K562 (cell line): ENCODE measurements around the gene MZB1. TPM values are rescaled to one million over a fixed set of nuclear protein-coding genes. Genes with fewer than 3 reads are reported as not detected.
A peak's percentile ranks its signal among the peaks of the same experiment; 100 is the strongest.

ENCODE experiments used
- ATAC-seq: fragments of 200-7000 bp; cut with Tn5 transposase; 3 replicates; pipeline ENCODE4 v1.9.1; 2020; ENCODE audit warnings: moderate library complexity
- BruUV-seq: library from RNA; stranded (reverse); fragments of 400-500 nt; replicated peaks from 2 replicates; lab custom pipeline; 2021; lab: Mats Ljungman, UMichigan
- CTCF ChIA-PET: fragments of 300-600 bp; formaldehyde crosslinking; extraction: SDS; loops from one replicate; lab custom pipeline; 2021; ENCODE audit warnings: low intra/inter-chr PET ratio; lab: Yijun Ruan, JAX
- POLR2A ChIA-PET: fragments of 300-600, 350-650 bp; sonication (Branson Sonifier 250); formaldehyde crosslinking; extraction: SDS; loops from one replicate; lab custom pipeline; 2021; ENCODE audit warnings: antibody characterized with exemption, inconsistent platforms; lab: Yijun Ruan, JAX
- DNase-seq, 4 experiments: peaks; one replicate each; pipeline versions ENCODE4 v3.0.0 to v3.0.0-alpha.2; 2011 to 2018; ENCODE audit warnings: low spot score in 3 of 4, mixed read lengths in 3 of 4; ENCODE audit errors: extremely low read depth in 1 of 4
- FAIRE-seq: peaks from 2 replicates; lab custom pipeline; 2011; peaks lifted over from hg19 to GRCh38; lab: Jason Lieb, UNC
- H2AFZ ChIP-seq: 2 replicates; pipeline ENCODE4 v1.6.0; 2011; ENCODE audit warnings: low read depth, low read length, control low read depth, inconsistent platforms
- H3K27ac ChIP-seq: fragments of 200-600 bp; 3 replicates; pipeline ENCODE4 v1.8.0; 2011; ENCODE audit warnings: low read depth, mild to moderate bottlenecking, control low read depth, inconsistent platforms, low read length, moderate library complexity, mixed read lengths; ENCODE audit errors: extremely low read depth
- H3K27me3 ChIP-seq, 2 experiments: fragments of 300-600 bp in 1 of 2; 2 replicates in 1 of 2; 3 replicates in 1 of 2; pipeline versions ENCODE4 v1.6.0 to v1.8.0; 2011; ENCODE audit warnings: inconsistent platforms in 2 of 2, low read length in 2 of 2, mild to moderate bottlenecking in 1 of 2, mixed read lengths in 1 of 2, moderate library complexity in 1 of 2; ENCODE audit not compliant: control insufficient read depth in 2 of 2, insufficient read depth in 2 of 2
- H3K36me3 ChIP-seq: fragments of 300-600 bp; 3 replicates; pipeline ENCODE4 v1.8.0; 2011; ENCODE audit warnings: mild to moderate bottlenecking, low read length, inconsistent platforms; ENCODE audit not compliant: control insufficient read depth, insufficient read depth
- H3K4me1 ChIP-seq, 2 experiments: fragments of 200-600 bp in 1 of 2; replicated peaks in 1 of 2; 2 replicates in 1 of 2; 3 replicates in 1 of 2; pipeline versions ENCODE4 v1.5.1 to v1.8.0; 2011; ENCODE audit warnings: inconsistent platforms in 2 of 2, low read length in 2 of 2, mild to moderate bottlenecking in 1 of 2, mixed read lengths in 1 of 2, moderate library complexity in 1 of 2; ENCODE audit not compliant: control insufficient read depth in 2 of 2, insufficient read depth in 2 of 2
- H3K4me2 ChIP-seq: 2 replicates; pipeline ENCODE4 v1.6.1; 2011; ENCODE audit warnings: low read length, control low read depth, inconsistent platforms, mixed read lengths; ENCODE audit not compliant: insufficient read depth
- H3K4me3 ChIP-seq: fragments of 200-600 bp; sonication (generic), shearing (Covaris generic); 2 replicates; pipeline ENCODE4 v1.5.1; 2016; ENCODE audit warnings: control low read depth, inconsistent platforms
- H3K79me2 ChIP-seq: fragments of 200-600 bp; 3 replicates; pipeline ENCODE4 v1.8.0; 2011; ENCODE audit warnings: low read length, inconsistent platforms; ENCODE audit not compliant: control insufficient read depth, insufficient read depth
- H3K9ac ChIP-seq, 2 experiments: 2 replicates each; pipeline versions ENCODE4 v1.6.0 to v1.6.1; 2011; ENCODE audit warnings: low read depth in 2 of 2, low read length in 2 of 2, control low read depth in 1 of 2, inconsistent platforms in 1 of 2, mild to moderate bottlenecking in 1 of 2, mixed read lengths in 1 of 2; ENCODE audit not compliant: insufficient read depth in 1 of 2
- H3K9me1 ChIP-seq: one replicate; pipeline ENCODE4 v1.6.0; 2011; ENCODE audit warnings: inconsistent platforms, mild to moderate bottlenecking, low read length, moderate library complexity; ENCODE audit not compliant: control insufficient read depth, insufficient read depth
- H3K9me3 ChIP-seq: replicated peaks from 2 replicates; pipeline ENCODE4 v1.5.1; 2011; ENCODE audit warnings: low read depth, low read length, inconsistent platforms; ENCODE audit not compliant: control insufficient read depth, insufficient read depth
- H4K20me1 ChIP-seq: replicated peaks from 2 replicates; pipeline ENCODE4 v1.6.1; 2011; ENCODE audit warnings: low read length, inconsistent platforms, mixed read lengths; ENCODE audit not compliant: control insufficient read depth, insufficient read depth
- DMBX1 ChIP-seq: fragments of 250-450 bp; sonication (Bioruptor Pico); IDR thresholded peaks from 2 replicates; pipeline ENCODE4 v1.8.0; 2022; ENCODE audit warnings: inconsistent platforms, mild to moderate bottlenecking, moderate library complexity, borderline replicate concordance
- DNMT1 ChIP-seq: fragments of 450-650 bp; IDR thresholded peaks from 2 replicates; pipeline ENCODE4 v1.6.1; 2016; ENCODE audit warnings: antibody characterized with exemption, mild to moderate bottlenecking
- FOXK1 ChIP-seq: sonication (generic); formaldehyde crosslinking; IDR thresholded peaks from 2 replicates; pipeline ENCODE4 v1.8.0; 2022; ENCODE audit warnings: missing genetic modification reagents, mild to moderate bottlenecking, borderline replicate concordance
- NCOA1 ChIP-seq: fragments of 450-650 bp; IDR thresholded peaks from 2 replicates; pipeline ENCODE4 v1.6.1; 2016; ENCODE audit warnings: low read depth
- NFRKB ChIP-seq: fragments of 450-650 bp; IDR thresholded peaks from 2 replicates; pipeline ENCODE4 v1.6.1; 2016; ENCODE audit warnings: low read depth
- RFX7 ChIP-seq: fragments of 250-450 bp; sonication (Bioruptor Pico); IDR thresholded peaks from 2 replicates; pipeline ENCODE4 v1.5.1; 2021; ENCODE audit warnings: mild to moderate bottlenecking
- SLC30A9 ChIP-seq: fragments of 250-450 bp; sonication (Bioruptor Pico); IDR thresholded peaks from 2 replicates; pipeline ENCODE4 v1.8.0; 2022; ENCODE audit warnings: mild to moderate bottlenecking, moderate library complexity
- SRSF3 ChIP-seq: fragments of 200-400 bp; formaldehyde crosslinking; IDR thresholded peaks from 2 replicates; pipeline ENCODE4 v1.6.1; 2016; ENCODE audit warnings: mild to moderate bottlenecking, low read length, moderate library complexity; ENCODE audit not compliant: insufficient read depth
- THRAP3 ChIP-seq: fragments of 450-650 bp; IDR thresholded peaks from 2 replicates; pipeline ENCODE4 v1.6.1; 2016; ENCODE audit warnings: mild to moderate bottlenecking, inconsistent platforms, borderline replicate concordance
- ZNF23 ChIP-seq: fragments of 250-450 bp; sonication (Bioruptor Pico); IDR thresholded peaks from 2 replicates; pipeline ENCODE4 v1.4.0; 2020; ENCODE audit warnings: mild to moderate bottlenecking
- ZNF263 ChIP-seq: sonication (generic); formaldehyde crosslinking; IDR thresholded peaks from 2 replicates; pipeline ENCODE4 v1.8.0; 2022; ENCODE audit warnings: mild to moderate bottlenecking, missing genetic modification reagents, borderline replicate concordance
- WGBS: fragments of 100-300 bp; shearing (Covaris generic); methylation state at CpG from one replicate; pipeline ENCODE4 v1.1.6; 2016; ENCODE audit warnings: low coverage, mixed read lengths; ENCODE audit not compliant: insufficient coverage; ENCODE audit errors: missing lambda C conversion rate; 5-methylcytosine and 5-hydroxymethylcytosine counted together
- in situ Hi-C: fragments of 300-500 bp; cut with MboI; formaldehyde crosslinking; loops from 4 replicates; pipeline ENCODE4 v1.15.0; 2018; ENCODE audit warnings: inconsistent platforms, mixed read lengths
- intact Hi-C: fragments of 100-400 bp; cut with micrococcal nuclease; formaldehyde crosslinking; loops from 2 replicates; pipeline ENCODE4 v1.14.2; 2022
- polyA plus RNA-seq, 8 experiments: library from polyadenylated mRNA; depleted of rRNA in 4 of 8; stranded (reverse) in 5 of 8; unstranded in 3 of 8; fragments of >200 nt; fragmentation: Nextera tagmentation in 2 of 8; fragmentation: Illumina TruSeq in 1 of 8; extraction: Ambion mirVana in 2 of 8; extraction: Trizol in 1 of 8; gene quantifications; 2 replicates each; pipeline versions ENCODE4 v1.2.1 to v1.2.3, GENCODE V29; 2011 to 2014; ENCODE audit warnings: inconsistent platforms in 1 of 8, missing spikeins in 1 of 8
- total RNA-seq, 7 experiments: library from RNA; depleted of rRNA in 6 of 7; stranded (reverse); fragments of >200 nt in 6 of 7; fragmentation: Illumina TruSeq in 2 of 7; extraction: Trizol in 2 of 7; gene quantifications; 2 replicates each; pipeline versions ENCODE4 v1.2.1 to v1.2.3, GENCODE V29; 2011 to 2021; ENCODE audit warnings: low replicate concordance in 1 of 7
- TF ChIP-seq, protein P1 (sequence below): fragments of 450-650 bp; IDR thresholded peaks from 2 replicates; pipeline ENCODE4 v1.6.1; 2017; ENCODE audit warnings: mild to moderate bottlenecking, moderate library complexity
- TF ChIP-seq, protein P2 (sequence below): fragments of 250-450 bp; sonication (Bioruptor Pico); IDR thresholded peaks from 2 replicates; pipeline ENCODE4 v1.8.0; 2022; ENCODE audit warnings: inconsistent platforms
- TF ChIP-seq, protein P3 (sequence below): sonication (generic); formaldehyde crosslinking; IDR thresholded peaks from 2 replicates; pipeline ENCODE4 v1.8.1; 2023; ENCODE audit warnings: mild to moderate bottlenecking, missing genetic modification reagents

The MZB1 gene
- total and polyA plus RNA-seq, 9 of the 15 experiments (the other 6 are each of a cell fraction or from before 2014, with no cell fraction given): 0.13 to 0.31 TPM; not detected in 7

DNA sequence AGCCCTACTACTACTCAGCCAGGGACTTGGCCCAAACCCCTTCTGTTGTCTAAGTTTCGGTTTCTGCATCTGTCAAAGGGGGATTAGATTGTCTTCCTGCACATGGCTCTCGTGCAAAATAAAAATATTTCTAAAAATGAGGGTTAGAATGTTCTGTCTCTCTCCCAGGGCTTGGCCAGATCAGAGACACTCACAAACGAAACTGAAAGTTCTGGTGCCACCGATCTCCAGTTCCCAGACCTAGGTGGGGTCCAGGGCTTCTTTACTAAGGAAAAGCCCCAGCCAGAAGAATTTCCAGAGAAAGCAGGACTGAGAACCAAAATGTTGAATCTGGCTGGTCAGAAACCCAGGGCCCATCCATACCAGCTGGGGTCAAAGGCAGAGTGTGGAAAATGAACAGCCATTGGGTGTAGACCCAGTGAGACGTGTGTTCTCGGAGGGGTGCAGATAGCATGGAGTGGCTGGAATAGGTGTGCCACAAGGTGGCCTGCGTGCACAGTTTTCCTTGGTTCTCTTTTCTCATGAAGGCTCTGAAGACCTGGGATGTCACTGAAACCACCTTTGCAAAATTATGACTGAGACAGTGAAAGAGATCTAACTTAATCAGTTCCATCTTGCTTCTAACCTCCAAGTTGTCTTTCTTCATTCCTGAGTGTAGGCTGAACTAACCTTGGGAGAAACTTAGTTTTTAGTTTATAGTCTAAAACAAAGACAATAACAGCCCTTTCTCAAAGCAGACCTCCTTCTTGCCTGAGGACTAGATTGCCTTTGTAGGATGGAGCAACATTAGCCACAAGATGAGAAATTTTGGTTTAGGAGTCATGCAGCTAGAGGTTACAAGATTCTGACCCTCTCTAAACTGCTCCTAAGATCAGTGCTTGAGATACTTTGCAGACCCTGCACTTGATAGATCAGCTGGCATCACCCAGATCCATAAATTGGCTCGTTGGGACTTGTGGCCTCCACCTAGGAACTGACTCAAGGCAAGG is 4.4 kb downstream of the MZB1 start:
- Histone ChIP-seq H3K4me1 (peaks cover 26 to 60% of the 10 kb centered on the region in 2 experiments; a peak in 4 of 5 replicates), H4K20me1 (no peaks in the 10 kb centered on the region), H3K9me3 (no peaks in the 10 kb centered on the region; the same call in 1 of the 2 replicates), H3K4me2 (peak overlapping the region; percentile 63), H3K36me3 (no peaks in the 10 kb centered on the region), H3K9me1 (no peaks in the 10 kb centered on the region), H3K4me3 (peak overlapping the region; percentile 24), H3K27ac (peak overlapping the region; percentile 21; the same call in 2 of the 3 replicates), H3K79me2 (no peaks in the 10 kb centered on the region), H3K9ac (peak overlapping the region; percentile 51 to 91), H2AFZ (peak overlapping the region; percentile 78), H3K27me3 (no peaks in the 10 kb centered on the region)
- DNase-seq (peak; percentile 66 to 80 (median 72)), FAIRE-seq (peak; percentile 85), ATAC-seq (peak; percentile 88)
- intact Hi-C loops (loop anchor here (1.0 to 2.0 kb wide), 2 partner anchors 17 to 37 kb away; no protein-coding TSS in a partner anchor), in situ Hi-C loops (no loop called here)
- ChIA-PET CTCF (interaction anchor here (0.6 to 0.9 kb wide), 4 partner anchors 119 to 584 kb away, joined by 3 to 4 read pairs (median 3); no protein-coding TSS in a partner anchor), POLR2A (interaction anchor here (0.5 to 1.6 kb wide), 8 partner anchors 10 to 265 kb away, joined by 3 to 5 read pairs (median 3); no protein-coding TSS in a partner anchor)
- 16% methylated on average over 8 of the region's 8 CpGs for WGBS
- TSS peak; percentile 92 for BruUV-seq
- TF ChIP-seq NCOA1 (no peak), ZNF263 (no peak), FOXK1 (CRISPR knock-in tag) (no peak), THRAP3 (no peak), DNMT1 (no peak), DMBX1 (CRISPR knock-in tag) (no peak), RFX7 (CRISPR knock-in tag) (no peak), ZNF23 (CRISPR knock-in tag) (no peak), SRSF3 (no peak), SLC30A9 (CRISPR knock-in tag) (no peak), NFRKB (no peak)
- TF ChIP-seq, protein P1, sequence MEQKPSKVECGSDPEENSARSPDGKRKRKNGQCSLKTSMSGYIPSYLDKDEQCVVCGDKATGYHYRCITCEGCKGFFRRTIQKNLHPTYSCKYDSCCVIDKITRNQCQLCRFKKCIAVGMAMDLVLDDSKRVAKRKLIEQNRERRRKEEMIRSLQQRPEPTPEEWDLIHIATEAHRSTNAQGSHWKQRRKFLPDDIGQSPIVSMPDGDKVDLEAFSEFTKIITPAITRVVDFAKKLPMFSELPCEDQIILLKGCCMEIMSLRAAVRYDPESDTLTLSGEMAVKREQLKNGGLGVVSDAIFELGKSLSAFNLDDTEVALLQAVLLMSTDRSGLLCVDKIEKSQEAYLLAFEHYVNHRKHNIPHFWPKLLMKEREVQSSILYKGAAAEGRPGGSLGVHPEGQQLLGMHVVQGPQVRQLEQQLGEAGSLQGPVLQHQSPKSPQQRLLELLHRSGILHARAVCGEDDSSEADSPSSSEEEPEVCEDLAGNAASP: no peak
- TF ChIP-seq, protein P2, sequence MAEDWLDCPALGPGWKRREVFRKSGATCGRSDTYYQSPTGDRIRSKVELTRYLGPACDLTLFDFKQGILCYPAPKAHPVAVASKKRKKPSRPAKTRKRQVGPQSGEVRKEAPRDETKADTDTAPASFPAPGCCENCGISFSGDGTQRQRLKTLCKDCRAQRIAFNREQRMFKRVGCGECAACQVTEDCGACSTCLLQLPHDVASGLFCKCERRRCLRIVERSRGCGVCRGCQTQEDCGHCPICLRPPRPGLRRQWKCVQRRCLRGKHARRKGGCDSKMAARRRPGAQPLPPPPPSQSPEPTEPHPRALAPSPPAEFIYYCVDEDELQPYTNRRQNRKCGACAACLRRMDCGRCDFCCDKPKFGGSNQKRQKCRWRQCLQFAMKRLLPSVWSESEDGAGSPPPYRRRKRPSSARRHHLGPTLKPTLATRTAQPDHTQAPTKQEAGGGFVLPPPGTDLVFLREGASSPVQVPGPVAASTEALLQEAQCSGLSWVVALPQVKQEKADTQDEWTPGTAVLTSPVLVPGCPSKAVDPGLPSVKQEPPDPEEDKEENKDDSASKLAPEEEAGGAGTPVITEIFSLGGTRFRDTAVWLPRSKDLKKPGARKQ (CRISPR knock-in tag): no peak
- TF ChIP-seq, protein P3, sequence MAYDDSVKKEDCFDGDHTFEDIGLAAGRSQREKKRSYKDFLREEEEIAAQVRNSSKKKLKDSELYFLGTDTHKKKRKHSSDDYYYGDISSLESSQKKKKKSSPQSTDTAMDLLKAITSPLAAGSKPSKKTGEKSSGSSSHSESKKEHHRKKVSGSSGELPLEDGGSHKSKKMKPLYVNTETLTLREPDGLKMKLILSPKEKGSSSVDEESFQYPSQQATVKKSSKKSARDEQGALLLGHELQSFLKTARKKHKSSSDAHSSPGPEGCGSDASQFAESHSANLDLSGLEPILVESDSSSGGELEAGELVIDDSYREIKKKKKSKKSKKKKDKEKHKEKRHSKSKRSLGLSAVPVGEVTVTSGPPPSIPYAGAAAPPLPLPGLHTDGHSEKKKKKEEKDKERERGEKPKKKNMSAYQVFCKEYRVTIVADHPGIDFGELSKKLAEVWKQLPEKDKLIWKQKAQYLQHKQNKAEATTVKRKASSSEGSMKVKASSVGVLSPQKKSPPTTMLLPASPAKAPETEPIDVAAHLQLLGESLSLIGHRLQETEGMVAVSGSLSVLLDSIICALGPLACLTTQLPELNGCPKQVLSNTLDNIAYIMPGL: no peak
